ENCODE measurements around the gene SYNE4.

Gene SYNE4

GRCh38 chr19:36026091-36026876 lies 17.7 kb upstream of the SYNE4 start:
- no peak for DNase-seq (ENCODE audit: low spot score)

- no peak for DNase-seq (ENCODE audit: low spot score)
Observed at GRCh38 chr19:36025541-36025940, 16.9 kb upstream of the SYNE4 start.

- DNase-seq (ENCODE audit: low spot score): no peak
Observed at GRCh38 chr19:36023432-36023831, 14.8 kb upstream of the SYNE4 start.

GRCh38 chr19:36019061-36019670 lies 10.6 kb upstream of the SYNE4 start:
- DNase-seq (ENCODE audit: low spot score): no peak

- peak; percentile 100 for DNase-seq (ENCODE audit: low spot score)
Observed at GRCh38 chr19:36014012-36014924, 5.7 kb upstream of the SYNE4 start, which contains the start of gene ALKBH6. TSS of gene ALKBH6 (minus strand) at chr19:36014213. CDS start at chr19:36013397, 816 bp downstream.

GRCh38 chr19:36013280-36014011 lies 4.8 kb upstream of the SYNE4 start:
- DNase-seq (ENCODE audit: low spot score): no peak

- no peak for DNase-seq (ENCODE audit: low spot score)
Observed at GRCh38 chr19:36010402-36010801, 1.8 kb upstream of the SYNE4 start.

GRCh38 chr19:36009633-36010379 lies 1.2 kb upstream of the SYNE4 start:
- DNase-seq (ENCODE audit: low spot score): no peak

GRCh38 chr19:36009220-36009619 lies 607 bp upstream of the SYNE4 start:
- DNase-seq (ENCODE audit: low spot score): peak; percentile 75

GRCh38 chr19:36006955-36007354 lies 1.7 kb downstream of the SYNE4 start:
- no peak for DNase-seq (ENCODE audit: low spot score)

GRCh38 chr19:36003284-36003683 lies 5.3 kb downstream of the SYNE4 start:
- DNase-seq (ENCODE audit: low spot score): no peak

GRCh38 chr19:36001605-36002004 lies 7.0 kb downstream of the SYNE4 start:
- DNase-seq (ENCODE audit: low spot score): no peak

- DNase-seq (ENCODE audit: low spot score): no peak
Observed at GRCh38 chr19:35996777-35997176, 11.8 kb downstream of the SYNE4 start.

- peak; percentile 95 for DNase-seq (ENCODE audit: low spot score)
Observed at GRCh38 chr19:35995048-35995993, 13.3 kb downstream of the SYNE4 start, which contains the start of gene SDHAF1. TSS of gene SDHAF1 (plus strand) at chr19:35995188. CDS start at chr19:35995275, 87 bp downstream.

- DNase-seq (ENCODE audit: low spot score): no peak
Observed at GRCh38 chr19:35993923-35994598, 14.6 kb downstream of the SYNE4 start.

GRCh38 chr19:35992907-35993765 lies 15.5 kb downstream of the SYNE4 start:
- no peak for DNase-seq (ENCODE audit: low spot score)

GRCh38 chr19:35991731-35992450 lies 16.7 kb downstream of the SYNE4 start:
- DNase-seq (ENCODE audit: low spot score): no peak
